ENCODE measurements around the gene TNFRSF14.

Gene TNFRSF14

GRCh38 chr1:2611031-2611501, 54.9 kb downstream of the TNFRSF14 start:
- no peak for DNase-seq (ENCODE audit: low read depth in 1 of 2, low spot score in 1 of 2)
- no peak overlapping the region for H3K4me3 ChIP-seq (replicated peaks; ENCODE audit: insufficient read depth, low read length)
- no peak overlapping the region for H3K27ac ChIP-seq (replicated peaks)
- no peak for TF ChIP-seq POLR2AphosphoS5 (IDR thresholded peaks at IDR 0.05; ENCODE audit: low read depth)
- TF ChIP-seq SPI1 (IDR thresholded peaks at IDR 0.05; ENCODE audit: borderline replicate concordance, low read depth): no peak
- TF ChIP-seq GABPA (IDR thresholded peaks at IDR 0.05; ENCODE audit: low read depth): no peak
- no peak for TF ChIP-seq CTCF (IDR thresholded peaks at IDR 0.05; ENCODE audit: insufficient read depth, low read length)
- TF ChIP-seq REST (IDR thresholded peaks at IDR 0.05; ENCODE audit: insufficient replicate concordance, low read depth): no peak
- no peaks in the 10 kb centered on the region for H3K27me3 ChIP-seq (ENCODE audit: insufficient read depth, poor library complexity, severe bottlenecking)

- no peak overlapping the region for H3K27ac ChIP-seq (replicated peaks)
- no peak for DNase-seq (ENCODE audit: low read depth in 1 of 2, low spot score in 1 of 2)
- H3K27me3 ChIP-seq (ENCODE audit: insufficient read depth, poor library complexity, severe bottlenecking): no peaks in the 10 kb centered on the region
- H3K4me3 ChIP-seq (replicated peaks; ENCODE audit: insufficient read depth, low read length): no peak overlapping the region
- no peak for TF ChIP-seq GABPA (IDR thresholded peaks at IDR 0.05; ENCODE audit: low read depth)
- no peak for TF ChIP-seq CTCF (IDR thresholded peaks at IDR 0.05; ENCODE audit: insufficient read depth, low read length)
- no peak for TF ChIP-seq POLR2AphosphoS5 (IDR thresholded peaks at IDR 0.05; ENCODE audit: low read depth)
- TF ChIP-seq SPI1 (IDR thresholded peaks at IDR 0.05; ENCODE audit: borderline replicate concordance, low read depth): no peak
- TF ChIP-seq REST (IDR thresholded peaks at IDR 0.05; ENCODE audit: insufficient replicate concordance, low read depth): no peak
These were observed 55.7 kb downstream of the TNFRSF14 start for GRCh38 chr1:2611621-2612437.

- Histone ChIP-seq H3K27me3 (ENCODE audit: insufficient read depth, poor library complexity, severe bottlenecking) (no peaks in the 10 kb centered on the region), H3K4me3 (replicated peaks; ENCODE audit: insufficient read depth, low read length) (no peak overlapping the region), H3K27ac (replicated peaks) (no peak overlapping the region)
- no peak for TF ChIP-seq SPI1 (IDR thresholded peaks at IDR 0.05; ENCODE audit: borderline replicate concordance, low read depth)
- TF ChIP-seq REST (IDR thresholded peaks at IDR 0.05; ENCODE audit: insufficient replicate concordance, low read depth): no peak
- TF ChIP-seq CTCF (IDR thresholded peaks at IDR 0.05; ENCODE audit: insufficient read depth, low read length): no peak
- no peak for TF ChIP-seq GABPA (IDR thresholded peaks at IDR 0.05; ENCODE audit: low read depth)
- no peak for TF ChIP-seq POLR2AphosphoS5 (IDR thresholded peaks at IDR 0.05; ENCODE audit: low read depth)
- DNase-seq (ENCODE audit: low read depth in 1 of 2, low spot score in 1 of 2): no peak
These were observed 56.6 kb downstream of the TNFRSF14 start for GRCh38 chr1:2612591-2613365.

Measured in HL-60 (cell line).